ENCODE results near the gene SWI5.

GRCh38 chr9:128286440-128286839, 10.4 kb downstream of the SWI5 start:
- no peak for TF ChIP-seq POLR2A (IDR thresholded peaks at IDR 0.05)
- TF ChIP-seq, protein P1, sequence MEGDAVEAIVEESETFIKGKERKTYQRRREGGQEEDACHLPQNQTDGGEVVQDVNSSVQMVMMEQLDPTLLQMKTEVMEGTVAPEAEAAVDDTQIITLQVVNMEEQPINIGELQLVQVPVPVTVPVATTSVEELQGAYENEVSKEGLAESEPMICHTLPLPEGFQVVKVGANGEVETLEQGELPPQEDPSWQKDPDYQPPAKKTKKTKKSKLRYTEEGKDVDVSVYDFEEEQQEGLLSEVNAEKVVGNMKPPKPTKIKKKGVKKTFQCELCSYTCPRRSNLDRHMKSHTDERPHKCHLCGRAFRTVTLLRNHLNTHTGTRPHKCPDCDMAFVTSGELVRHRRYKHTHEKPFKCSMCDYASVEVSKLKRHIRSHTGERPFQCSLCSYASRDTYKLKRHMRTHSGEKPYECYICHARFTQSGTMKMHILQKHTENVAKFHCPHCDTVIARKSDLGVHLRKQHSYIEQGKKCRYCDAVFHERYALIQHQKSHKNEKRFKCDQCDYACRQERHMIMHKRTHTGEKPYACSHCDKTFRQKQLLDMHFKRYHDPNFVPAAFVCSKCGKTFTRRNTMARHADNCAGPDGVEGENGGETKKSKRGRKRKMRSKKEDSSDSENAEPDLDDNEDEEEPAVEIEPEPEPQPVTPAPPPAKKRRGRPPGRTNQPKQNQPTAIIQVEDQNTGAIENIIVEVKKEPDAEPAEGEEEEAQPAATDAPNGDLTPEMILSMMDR (IDR thresholded peaks at IDR 0.05), result no peak
- no peak for TF ChIP-seq POLR2AphosphoS5 (IDR thresholded peaks at IDR 0.05)
- no peak for TF ChIP-seq EP300 (IDR thresholded peaks at IDR 0.05; ENCODE audit: low read depth)

All from transverse colon (tissue), 4 donors.